Liver (tissue), 9 donors: Measurements from ENCODE around the gene ZNF862. TPM values are rescaled to one million over a fixed set of nuclear protein-coding genes. Genes with fewer than 3 reads are reported as not detected.

Experiments used
- DNase-seq: peaks from one replicate; pipeline ENCODE4 v3.0.0-alpha.2; 2017; ENCODE audit warnings: low spot score
- H3K27ac ChIP-seq, 2 donors: one replicate each; pipeline ENCODE4 v1.7.0; 2013; ENCODE audit warnings: inconsistent platforms in 2 of 2, low read length in 2 of 2, control low read depth in 1 of 2, low read depth in 1 of 2, mild to moderate bottlenecking in 1 of 2
- H3K27me3 ChIP-seq, 4 donors: one replicate each; pipeline versions ENCODE4 v1.6.1 to v1.7.0; 2013; ENCODE audit warnings: low read length in 3 of 4, inconsistent platforms in 1 of 4, mild to moderate bottlenecking in 1 of 4, moderate library complexity in 1 of 4; ENCODE audit not compliant: control insufficient read depth in 4 of 4, insufficient read depth in 4 of 4
- H3K36me3 ChIP-seq, 4 donors: one replicate each; pipeline versions ENCODE4 v1.6.1 to v1.7.0; 2013; ENCODE audit warnings: low read length in 3 of 4, mild to moderate bottlenecking in 3 of 4, low read depth in 1 of 4, moderate library complexity in 1 of 4; ENCODE audit not compliant: control insufficient read depth in 4 of 4, insufficient read depth in 3 of 4
- H3K4me1 ChIP-seq, 4 donors: one replicate each; pipeline versions ENCODE4 v1.6.1 to v1.7.0; 2013; ENCODE audit warnings: low read length in 3 of 4, mild to moderate bottlenecking in 3 of 4, moderate library complexity in 1 of 4; ENCODE audit not compliant: control insufficient read depth in 4 of 4, insufficient read depth in 4 of 4
- H3K4me3 ChIP-seq, 3 donors: one replicate each; pipeline versions ENCODE4 v1.6.1 to v1.7.0; 2013; ENCODE audit warnings: low read length in 3 of 3, control low read depth in 1 of 3, low read depth in 1 of 3, mild to moderate bottlenecking in 1 of 3
- H3K9ac ChIP-seq, 2 donors: one replicate each; pipeline ENCODE4 v1.7.0; 2013; ENCODE audit warnings: low read length in 2 of 2, mild to moderate bottlenecking in 2 of 2, moderate library complexity in 2 of 2, control low read depth in 1 of 2, low read depth in 1 of 2
- H3K9me3 ChIP-seq, 4 donors: one replicate each; pipeline versions ENCODE4 v1.6.1 to v1.7.0; 2013; ENCODE audit warnings: low read length in 3 of 4; ENCODE audit not compliant: control insufficient read depth in 4 of 4
- EGR1 ChIP-seq, 2 donors: IDR thresholded peaks; 2 replicates each; pipeline ENCODE4 v1.6.1; 2016 to 2018; ENCODE audit warnings: antibody characterized with exemption in 2 of 2, low read depth in 2 of 2
- FOXA1 ChIP-seq: IDR thresholded peaks from 2 replicates; pipeline ENCODE4 v1.6.1; 2016; ENCODE audit warnings: antibody characterized with exemption
- FOXA2 ChIP-seq: IDR thresholded peaks from 2 replicates; pipeline ENCODE4 v1.6.1; 2016; ENCODE audit warnings: antibody characterized with exemption
- GABPA ChIP-seq, 2 donors: IDR thresholded peaks in 1 of 2; conservative IDR thresholded peaks in 1 of 2; 2 replicates each; pipeline ENCODE4 v1.6.1; 2016; ENCODE audit warnings: antibody characterized with exemption in 2 of 2, mild to moderate bottlenecking in 1 of 2, moderate library complexity in 1 of 2
- HNF4A ChIP-seq, 2 donors: conservative IDR thresholded peaks; 2 replicates each; pipeline ENCODE4 v1.6.1; 2016; ENCODE audit warnings: antibody characterized with exemption in 2 of 2, mild to moderate bottlenecking in 2 of 2
- HNF4G ChIP-seq: IDR thresholded peaks from 2 replicates; pipeline ENCODE4 v1.6.1; 2016; ENCODE audit warnings: antibody characterized with exemption
- NR2F2 ChIP-seq: IDR thresholded peaks from 2 replicates; pipeline ENCODE4 v1.6.1; 2016; ENCODE audit warnings: antibody characterized with exemption
- RAD21 ChIP-seq, 2 donors: IDR thresholded peaks; 2 replicates each; pipeline ENCODE4 v1.6.1; 2016; ENCODE audit warnings: antibody characterized with exemption in 2 of 2, mild to moderate bottlenecking in 2 of 2
- RXRA ChIP-seq, 2 donors: IDR thresholded peaks; 2 replicates each; pipeline ENCODE4 v1.6.1; 2017 to 2018; ENCODE audit warnings: antibody characterized with exemption in 2 of 2, mild to moderate bottlenecking in 1 of 2
- SP1 ChIP-seq: IDR thresholded peaks from 2 replicates; pipeline ENCODE4 v1.6.1; 2018; ENCODE audit warnings: antibody characterized with exemption, mild to moderate bottlenecking
- TAF1 ChIP-seq: conservative IDR thresholded peaks from 2 replicates; pipeline ENCODE4 v1.6.1; 2016; ENCODE audit warnings: antibody characterized with exemption, mild to moderate bottlenecking
- YY1 ChIP-seq: IDR thresholded peaks from 2 replicates; pipeline ENCODE4 v1.6.1; 2016; ENCODE audit warnings: antibody characterized with exemption, mild to moderate bottlenecking
- WGBS: extraction: QIAGEN DNeasy Blood & Tissue Kit; methylation state at CpG from one replicate; pipeline ENCODE4 v1.1.7; 2013; 5-methylcytosine and 5-hydroxymethylcytosine counted together
- polyA plus RNA-seq, 2 donors: library from polyadenylated mRNA; stranded (reverse) in 1 of 2; unstranded in 1 of 2; fragments of 200-250 nt in 1 of 2; fragments of >200 nt in 1 of 2; fragmentation: Nextera tagmentation in 1 of 2; extraction: Ambion mirVana in 1 of 2; gene quantifications; one replicate each; pipeline versions ENCODE4 v1.2.1 to v1.2.3, GENCODE V29; 2013 to 2015
- total RNA-seq, 2 donors: library from RNA; depleted of rRNA; stranded (reverse); fragments of >200 nt; gene quantifications; one replicate each; pipeline ENCODE4 v1.2.3, GENCODE V29; 2014
- TF ChIP-seq, protein P1 (sequence below): IDR thresholded peaks from 2 replicates; pipeline ENCODE4 v1.6.1; 2016; ENCODE audit warnings: antibody characterized with exemption
- TF ChIP-seq, protein P2 (sequence below): IDR thresholded peaks from 2 replicates; pipeline ENCODE4 v1.6.1; 2016; ENCODE audit warnings: antibody characterized with exemption
- TF ChIP-seq, protein P3 (sequence below): fragments of 150-350 bp; IDR thresholded peaks from 2 replicates; pipeline ENCODE4 v1.5.1; 2017; ENCODE audit warnings: improper control_type of control experiment, low read depth, low read length; ENCODE audit not compliant: missing input control
- TF ChIP-seq, protein P4 (sequence below): IDR thresholded peaks from 2 replicates; pipeline ENCODE4 v1.6.1; 2016; ENCODE audit warnings: antibody characterized with exemption
- TF ChIP-seq, protein P5 (sequence below): IDR thresholded peaks from 2 replicates; pipeline ENCODE4 v1.6.1; 2016; ENCODE audit warnings: antibody characterized with exemption, mild to moderate bottlenecking
- donor health status: healthy.
- donor health status: healthy.
- donor health status: healthy.
- donor health status: healthy.
- donor health status: healthy.

ZNF862 gene
- total and polyA plus RNA-seq, 4 donors: 1.9 to 9.4 (median 3.8) TPM

DNA sequence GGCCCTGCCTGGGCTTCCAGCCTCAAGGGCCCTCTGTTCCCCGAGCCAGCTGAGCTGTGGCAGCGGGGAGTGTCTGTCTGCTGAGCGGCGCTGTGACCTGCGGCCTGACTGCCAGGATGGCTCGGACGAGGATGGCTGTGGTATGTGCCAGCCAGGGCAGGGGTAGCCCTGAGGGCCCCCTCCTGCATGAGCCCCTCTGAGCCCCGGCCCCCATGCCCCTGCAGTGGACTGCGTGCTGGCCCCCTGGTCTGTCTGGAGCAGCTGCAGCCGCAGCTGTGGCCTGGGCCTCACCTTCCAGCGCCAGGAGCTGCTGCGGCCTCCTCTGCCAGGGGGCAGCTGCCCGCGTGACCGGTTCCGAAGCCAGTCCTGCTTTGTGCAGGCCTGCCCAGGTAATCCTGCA is 36.4 kb upstream of the ZNF862 start:
- H3K4me3 ChIP-seq: no peak overlapping the region
- H3K27ac ChIP-seq: no peak overlapping the region
- no peaks in the 10 kb centered on the region for H3K9me3 ChIP-seq
- H3K4me1 ChIP-seq: no peaks in the 10 kb centered on the region
- TF ChIP-seq FOXA1 (no peak), HNF4G (no peak), RXRA (IDR thresholded peaks at IDR 0.05) (no peak), FOXA2 (no peak), GABPA (IDR thresholded peaks at IDR 0.05 in 1 of 2, conservative IDR thresholded peaks at IDR 0.05 in 1 of 2) (no peak), SP1 (no peak), YY1 (no peak), HNF4A (conservative IDR thresholded peaks at IDR 0.05) (no peak), NR2F2 (no peak), EGR1 (IDR thresholded peaks at IDR 0.05; ENCODE audit: low read depth in 2 of 2) (no peak), TAF1 (no peak)
- TF ChIP-seq, protein P1, sequence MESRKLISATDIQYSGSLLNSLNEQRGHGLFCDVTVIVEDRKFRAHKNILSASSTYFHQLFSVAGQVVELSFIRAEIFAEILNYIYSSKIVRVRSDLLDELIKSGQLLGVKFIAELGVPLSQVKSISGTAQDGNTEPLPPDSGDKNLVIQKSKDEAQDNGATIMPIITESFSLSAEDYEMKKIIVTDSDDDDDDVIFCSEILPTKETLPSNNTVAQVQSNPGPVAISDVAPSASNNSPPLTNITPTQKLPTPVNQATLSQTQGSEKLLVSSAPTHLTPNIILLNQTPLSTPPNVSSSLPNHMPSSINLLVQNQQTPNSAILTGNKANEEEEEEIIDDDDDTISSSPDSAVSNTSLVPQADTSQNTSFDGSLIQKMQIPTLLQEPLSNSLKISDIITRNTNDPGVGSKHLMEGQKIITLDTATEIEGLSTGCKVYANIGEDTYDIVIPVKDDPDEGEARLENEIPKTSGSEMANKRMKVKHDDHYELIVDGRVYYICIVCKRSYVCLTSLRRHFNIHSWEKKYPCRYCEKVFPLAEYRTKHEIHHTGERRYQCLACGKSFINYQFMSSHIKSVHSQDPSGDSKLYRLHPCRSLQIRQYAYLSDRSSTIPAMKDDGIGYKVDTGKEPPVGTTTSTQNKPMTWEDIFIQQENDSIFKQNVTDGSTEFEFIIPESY: no peak
- TF ChIP-seq, protein P2, sequence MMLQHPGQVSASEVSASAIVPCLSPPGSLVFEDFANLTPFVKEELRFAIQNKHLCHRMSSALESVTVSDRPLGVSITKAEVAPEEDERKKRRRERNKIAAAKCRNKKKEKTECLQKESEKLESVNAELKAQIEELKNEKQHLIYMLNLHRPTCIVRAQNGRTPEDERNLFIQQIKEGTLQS: no peak
- TF ChIP-seq, protein P3, sequence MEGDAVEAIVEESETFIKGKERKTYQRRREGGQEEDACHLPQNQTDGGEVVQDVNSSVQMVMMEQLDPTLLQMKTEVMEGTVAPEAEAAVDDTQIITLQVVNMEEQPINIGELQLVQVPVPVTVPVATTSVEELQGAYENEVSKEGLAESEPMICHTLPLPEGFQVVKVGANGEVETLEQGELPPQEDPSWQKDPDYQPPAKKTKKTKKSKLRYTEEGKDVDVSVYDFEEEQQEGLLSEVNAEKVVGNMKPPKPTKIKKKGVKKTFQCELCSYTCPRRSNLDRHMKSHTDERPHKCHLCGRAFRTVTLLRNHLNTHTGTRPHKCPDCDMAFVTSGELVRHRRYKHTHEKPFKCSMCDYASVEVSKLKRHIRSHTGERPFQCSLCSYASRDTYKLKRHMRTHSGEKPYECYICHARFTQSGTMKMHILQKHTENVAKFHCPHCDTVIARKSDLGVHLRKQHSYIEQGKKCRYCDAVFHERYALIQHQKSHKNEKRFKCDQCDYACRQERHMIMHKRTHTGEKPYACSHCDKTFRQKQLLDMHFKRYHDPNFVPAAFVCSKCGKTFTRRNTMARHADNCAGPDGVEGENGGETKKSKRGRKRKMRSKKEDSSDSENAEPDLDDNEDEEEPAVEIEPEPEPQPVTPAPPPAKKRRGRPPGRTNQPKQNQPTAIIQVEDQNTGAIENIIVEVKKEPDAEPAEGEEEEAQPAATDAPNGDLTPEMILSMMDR: no peak
- TF ChIP-seq, protein P4, sequence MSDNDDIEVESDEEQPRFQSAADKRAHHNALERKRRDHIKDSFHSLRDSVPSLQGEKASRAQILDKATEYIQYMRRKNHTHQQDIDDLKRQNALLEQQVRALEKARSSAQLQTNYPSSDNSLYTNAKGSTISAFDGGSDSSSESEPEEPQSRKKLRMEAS: no peak
- no peaks in the 10 kb centered on the region for H3K27me3 ChIP-seq
- H3K36me3 ChIP-seq: no peaks in the 10 kb centered on the region
- no peak overlapping the region for H3K9ac ChIP-seq
- WGBS: 94% methylated on average over 16 of the region's 16 CpGs
- DNase-seq: no peak

DNA sequence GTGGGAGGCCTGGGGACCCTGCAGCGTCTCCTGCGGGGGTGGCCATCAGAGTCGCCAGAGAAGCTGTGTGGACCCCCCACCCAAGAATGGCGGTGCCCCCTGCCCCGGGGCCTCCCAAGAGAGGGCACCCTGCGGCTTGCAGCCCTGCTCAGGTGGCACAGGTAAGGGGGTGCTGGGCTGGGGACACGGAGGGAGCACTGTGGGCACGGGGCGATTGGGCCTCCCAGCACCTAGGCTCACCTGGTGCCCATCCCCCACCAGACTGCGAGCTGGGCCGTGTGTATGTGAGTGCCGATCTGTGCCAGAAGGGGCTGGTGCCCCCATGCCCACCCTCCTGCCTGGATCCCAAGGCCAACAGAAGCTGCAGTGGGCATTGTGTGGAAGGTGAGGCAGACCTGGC is 35.2 kb upstream of the ZNF862 start:
- TF ChIP-seq HNF4G (no peak), EGR1 (IDR thresholded peaks at IDR 0.05; ENCODE audit: low read depth in 2 of 2) (no peak), RXRA (IDR thresholded peaks at IDR 0.05) (no peak)
- no peaks in the 10 kb centered on the region for H3K4me1 ChIP-seq
- H3K36me3 ChIP-seq: no peaks in the 10 kb centered on the region
- no peak for DNase-seq
- no peak overlapping the region for H3K27ac ChIP-seq
- no peaks in the 10 kb centered on the region for H3K9me3 ChIP-seq
- H3K9ac ChIP-seq: no peak overlapping the region
- no peak overlapping the region for H3K4me3 ChIP-seq
- 95% methylated on average over 12 of the region's 12 CpGs for WGBS
- no peaks in the 10 kb centered on the region for H3K27me3 ChIP-seq

DNA sequence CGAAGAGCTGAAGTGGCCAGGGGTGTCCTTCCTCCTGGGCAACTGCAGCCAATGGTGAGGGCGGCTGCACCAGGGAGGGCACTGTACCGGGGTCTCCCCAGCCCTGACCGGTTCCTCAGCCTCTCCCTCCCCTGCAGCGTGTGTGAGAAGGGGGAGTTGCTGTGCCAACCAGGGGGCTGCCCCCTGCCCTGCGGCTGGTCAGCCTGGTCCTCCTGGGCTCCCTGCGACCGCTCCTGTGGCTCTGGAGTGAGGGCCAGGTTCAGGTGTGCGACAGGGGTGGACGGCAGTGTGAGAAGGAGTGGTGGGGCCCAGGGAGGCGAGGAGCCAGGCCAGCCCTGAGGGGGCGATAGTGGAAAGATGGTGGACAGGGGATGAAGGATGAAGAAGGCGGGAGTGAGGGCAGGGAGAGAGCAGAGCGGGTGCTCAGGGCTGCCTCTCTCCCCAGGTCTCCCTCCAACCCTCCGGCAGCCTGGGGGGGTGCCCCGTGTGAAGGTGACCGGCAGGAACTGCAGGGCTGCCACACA is 34.6 kb upstream of the ZNF862 start:
- WGBS: 93% methylated on average over 17 of the region's 17 CpGs
- no peak for TF ChIP-seq YY1
- no peak for TF ChIP-seq GABPA (IDR thresholded peaks at IDR 0.05 in 1 of 2, conservative IDR thresholded peaks at IDR 0.05 in 1 of 2)
- no peak for TF ChIP-seq SP1
- no peak for TF ChIP-seq FOXA1
- no peak for TF ChIP-seq HNF4A (conservative IDR thresholded peaks at IDR 0.05)
- TF ChIP-seq RAD21 (IDR thresholded peaks at IDR 0.05): no peak
- no peak for TF ChIP-seq RXRA (IDR thresholded peaks at IDR 0.05)
- no peak for TF ChIP-seq NR2F2
- TF ChIP-seq, protein P5, sequence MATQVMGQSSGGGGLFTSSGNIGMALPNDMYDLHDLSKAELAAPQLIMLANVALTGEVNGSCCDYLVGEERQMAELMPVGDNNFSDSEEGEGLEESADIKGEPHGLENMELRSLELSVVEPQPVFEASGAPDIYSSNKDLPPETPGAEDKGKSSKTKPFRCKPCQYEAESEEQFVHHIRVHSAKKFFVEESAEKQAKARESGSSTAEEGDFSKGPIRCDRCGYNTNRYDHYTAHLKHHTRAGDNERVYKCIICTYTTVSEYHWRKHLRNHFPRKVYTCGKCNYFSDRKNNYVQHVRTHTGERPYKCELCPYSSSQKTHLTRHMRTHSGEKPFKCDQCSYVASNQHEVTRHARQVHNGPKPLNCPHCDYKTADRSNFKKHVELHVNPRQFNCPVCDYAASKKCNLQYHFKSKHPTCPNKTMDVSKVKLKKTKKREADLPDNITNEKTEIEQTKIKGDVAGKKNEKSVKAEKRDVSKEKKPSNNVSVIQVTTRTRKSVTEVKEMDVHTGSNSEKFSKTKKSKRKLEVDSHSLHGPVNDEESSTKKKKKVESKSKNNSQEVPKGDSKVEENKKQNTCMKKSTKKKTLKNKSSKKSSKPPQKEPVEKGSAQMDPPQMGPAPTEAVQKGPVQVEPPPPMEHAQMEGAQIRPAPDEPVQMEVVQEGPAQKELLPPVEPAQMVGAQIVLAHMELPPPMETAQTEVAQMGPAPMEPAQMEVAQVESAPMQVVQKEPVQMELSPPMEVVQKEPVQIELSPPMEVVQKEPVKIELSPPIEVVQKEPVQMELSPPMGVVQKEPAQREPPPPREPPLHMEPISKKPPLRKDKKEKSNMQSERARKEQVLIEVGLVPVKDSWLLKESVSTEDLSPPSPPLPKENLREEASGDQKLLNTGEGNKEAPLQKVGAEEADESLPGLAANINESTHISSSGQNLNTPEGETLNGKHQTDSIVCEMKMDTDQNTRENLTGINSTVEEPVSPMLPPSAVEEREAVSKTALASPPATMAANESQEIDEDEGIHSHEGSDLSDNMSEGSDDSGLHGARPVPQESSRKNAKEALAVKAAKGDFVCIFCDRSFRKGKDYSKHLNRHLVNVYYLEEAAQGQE: no peak
- TF ChIP-seq HNF4G: no peak
- H3K27ac ChIP-seq: no peak overlapping the region
- H3K4me1 ChIP-seq: no peaks in the 10 kb centered on the region
- no peaks in the 10 kb centered on the region for H3K9me3 ChIP-seq
- no peak overlapping the region for H3K4me3 ChIP-seq
- H3K9ac ChIP-seq: no peak overlapping the region
- DNase-seq: no peak
- H3K36me3 ChIP-seq: no peaks in the 10 kb centered on the region
- H3K27me3 ChIP-seq: no peaks in the 10 kb centered on the region
